HG03457 (cell line): ENCODE measurements around the gene ARSD.

Experiments
- ATAC-seq: cut with Tn5 transposase; IDR thresholded peaks from one replicate; pipeline ENCODE4 v1.9.1; 2021; ENCODE audit warnings: moderate number of reproducible peaks; ENCODE audit not compliant: unreplicated experiment

The ARSD gene

GRCh38 chrX:2862404-2862803, 66.7 kb downstream of the ARSD start:
- no peak for ATAC-seq

GRCh38 chrX:2859197-2859797, 69.8 kb downstream of the ARSD start:
- no peak for ATAC-seq

DNA sequence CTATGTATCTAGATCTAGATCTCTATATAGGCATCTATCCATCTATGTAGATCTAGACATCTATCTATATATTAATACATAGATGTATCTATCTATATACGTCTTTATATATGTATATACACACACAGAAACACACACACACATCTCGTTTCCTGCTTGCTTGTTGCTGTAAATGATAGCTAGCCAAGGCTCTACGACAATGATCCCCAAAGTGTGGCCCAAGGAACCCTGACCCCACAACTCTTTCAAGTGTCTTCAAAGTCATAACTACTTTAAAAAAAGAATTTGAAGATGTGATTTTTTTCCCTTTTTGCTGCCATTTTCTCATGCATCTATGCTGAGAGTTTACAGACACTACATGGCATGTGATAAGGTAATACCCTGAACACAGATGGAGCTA, 71.6 kb downstream of the ARSD start:
- ATAC-seq: no peak

- ATAC-seq: no peak
Observed at GRCh38 chrX:2855761-2856160, 73.4 kb downstream of the ARSD start.

- ATAC-seq: no peak
Observed at GRCh38 chrX:2854918-2855317, 74.2 kb downstream of the ARSD start.
